Right atrium auricular region (tissue), 2 donors: ENCODE data around the gene SPON1. TPM values are rescaled to one million over a fixed set of nuclear protein-coding genes. Genes with fewer than 3 reads are reported as not detected.

Experiments used
- DNase-seq: peaks from one replicate; pipeline ENCODE4 v3.0.0-alpha.2; 2019; ENCODE audit warnings: low spot score
- H3K27ac ChIP-seq, 2 donors: fragments of 200-600 bp; sonication (generic); 1 replicate in 1 of 2; 2 replicates in 1 of 2; pipeline ENCODE4 v1.5.1; 2016 to 2019
- H3K27me3 ChIP-seq, 2 donors: fragments of 200-600 bp; sonication (generic); one replicate each; pipeline versions ENCODE4 v1.5.1 to v1.6.0; 2017 to 2019
- H3K36me3 ChIP-seq: fragments of 200-600 bp; sonication (generic); one replicate; pipeline ENCODE4 v1.5.1; 2016
- H3K4me1 ChIP-seq, 2 donors: fragments of 200-600 bp; sonication (generic); one replicate each; pipeline versions ENCODE4 v1.5.1 to v1.6.0; 2017 to 2019
- H3K4me3 ChIP-seq, 2 donors: fragments of 200-600 bp; sonication (generic); 1 replicate in 1 of 2; 2 replicates in 1 of 2; pipeline ENCODE4 v1.5.1; 2017 to 2019; ENCODE audit warnings: mild to moderate bottlenecking in 1 of 2, moderate library complexity in 1 of 2
- H3K9me3 ChIP-seq, 2 donors: fragments of 200-600 bp; sonication (generic); one replicate each; pipeline ENCODE4 v1.5.1; 2019
- CTCF ChIP-seq, 2 donors: fragments of 200-600 bp; sonication (generic); IDR thresholded peaks; one replicate each; pipeline ENCODE4 v1.5.1; 2019; ENCODE audit warnings: antibody characterized with exemption in 2 of 2
- total RNA-seq, 2 donors: library from RNA; depleted of rRNA; stranded (reverse); fragments of >200 nt; gene quantifications; one replicate each; pipeline ENCODE4 v1.1.0, GENCODE V29; 2016

SPON1 gene
- total RNA-seq, 2 donors from 2014 or later: 22.8 to 27.0 TPM

DNA sequence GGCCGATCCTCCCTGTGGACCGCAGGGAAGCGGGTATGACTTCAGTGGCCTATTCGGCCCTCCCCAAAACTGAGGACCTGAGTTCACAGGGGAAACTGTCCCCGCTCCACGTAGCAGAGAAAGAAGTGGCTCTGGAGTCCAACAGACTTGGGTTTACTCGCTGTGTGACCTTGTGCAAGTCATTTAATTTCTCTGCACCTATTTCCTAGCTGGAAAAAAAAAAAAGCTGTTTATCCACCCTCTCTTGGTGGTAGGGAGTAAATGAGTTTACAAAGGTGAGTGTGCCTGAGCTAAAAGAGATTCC, 2.2 kb downstream of the SPON1 start:
- Histone ChIP-seq H3K36me3 (no peaks in the 10 kb centered on the region), H3K4me1 (peaks cover 0 to 26% of the 10 kb centered on the region in 2 donors), H3K4me3 (peak overlapping the region; percentile 36 to 52), H3K27ac (no peak overlapping the region), H3K27me3 (peaks cover 9 to 11% of the 10 kb centered on the region in 2 donors), H3K9me3 (no peaks in the 10 kb centered on the region)
- DNase-seq: no peak
- TF ChIP-seq CTCF (IDR thresholded peaks at IDR 0.05): no peak

GRCh38 chr11:13965337-13965736, 2.8 kb downstream of the SPON1 start:
- H3K4me1 ChIP-seq: peaks cover 0 to 26% of the 10 kb centered on the region in 2 donors
- H3K4me3 ChIP-seq: peak overlapping the region in 1 of 2 donors; percentile 52
- no peak overlapping the region for H3K27ac ChIP-seq
- H3K36me3 ChIP-seq: no peaks in the 10 kb centered on the region
- peaks cover 9 to 11% of the 10 kb centered on the region in 2 donors for H3K27me3 ChIP-seq
- TF ChIP-seq CTCF (IDR thresholded peaks at IDR 0.05): no peak
- no peaks in the 10 kb centered on the region for H3K9me3 ChIP-seq
- DNase-seq: no peak

DNA sequence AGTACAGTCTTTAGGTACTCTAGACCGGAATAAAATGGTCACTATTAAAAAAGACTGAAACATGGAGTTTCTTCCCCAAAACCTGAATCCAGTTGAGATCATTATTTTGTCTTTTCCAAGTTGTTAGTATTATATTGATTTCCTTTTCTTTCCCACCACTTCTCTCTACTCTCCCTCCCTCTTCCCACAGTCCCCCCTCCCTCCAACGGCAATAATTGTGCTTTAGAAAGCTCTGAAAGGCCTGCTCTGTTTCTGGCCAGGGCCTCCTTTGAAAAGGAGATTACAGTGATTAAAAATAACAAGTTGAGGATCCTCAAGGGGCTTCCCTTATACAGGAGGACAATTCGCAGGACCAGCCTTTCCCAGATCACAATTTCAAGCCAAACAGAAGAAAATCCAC, 3.5 kb downstream of the SPON1 start:
- Histone ChIP-seq H3K27ac (no peak overlapping the region), H3K36me3 (no peaks in the 10 kb centered on the region), H3K4me1 (peaks cover 0 to 27% of the 10 kb centered on the region in 2 donors), H3K27me3 (peaks cover 9 to 11% of the 10 kb centered on the region in 2 donors), H3K9me3 (no peaks in the 10 kb centered on the region), H3K4me3 (no peak overlapping the region)
- DNase-seq: no peak
- no peak for TF ChIP-seq CTCF (IDR thresholded peaks at IDR 0.05)

DNA sequence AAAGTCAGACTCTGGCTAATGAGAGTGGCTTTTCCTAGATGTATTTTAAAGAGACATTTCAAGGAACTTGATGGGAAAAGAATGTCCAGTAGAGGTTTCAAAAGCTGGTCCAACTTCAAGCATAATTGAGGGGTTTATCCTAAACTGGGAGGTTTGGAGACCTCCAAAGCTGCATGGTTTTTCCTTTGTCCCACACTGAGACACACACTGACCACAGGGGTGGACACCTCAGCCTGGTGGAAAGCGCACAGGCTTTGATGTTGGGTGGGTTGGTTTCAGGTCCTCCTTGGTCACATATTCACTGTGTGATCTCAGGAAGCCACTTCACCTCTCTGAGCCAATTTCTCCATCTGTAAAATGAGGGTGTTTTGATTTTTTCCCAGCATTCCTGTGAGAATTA, 4.0 kb downstream of the SPON1 start:
- DNase-seq: no peak
- Histone ChIP-seq H3K4me1 (peaks cover 0 to 32% of the 10 kb centered on the region in 2 donors), H3K27me3 (peaks cover 7 to 9% of the 10 kb centered on the region in 2 donors), H3K27ac (no peak overlapping the region), H3K9me3 (no peaks in the 10 kb centered on the region), H3K36me3 (no peaks in the 10 kb centered on the region), H3K4me3 (no peak overlapping the region)
- no peak for TF ChIP-seq CTCF (IDR thresholded peaks at IDR 0.05)

- Histone ChIP-seq H3K27ac (no peak overlapping the region), H3K4me1 (peaks cover 0 to 16% of the 10 kb centered on the region in 2 donors), H3K4me3 (no peak overlapping the region), H3K9me3 (no peaks in the 10 kb centered on the region), H3K27me3 (no peaks in the 10 kb centered on the region), H3K36me3 (no peaks in the 10 kb centered on the region)
- peak in 1 of 2 donors; percentile 37 for TF ChIP-seq CTCF (IDR thresholded peaks at IDR 0.05)
- DNase-seq: no peak
Observed at GRCh38 chr11:13970986-13971385, 8.5 kb downstream of the SPON1 start.
